Smooth muscle cell (in vitro differentiated cells): ENCODE measurements around the gene CDH4. TPM values are rescaled to one million over a fixed set of nuclear protein-coding genes. Genes with fewer than 3 reads are reported as not detected.

Source experiments
- DNase-seq: peaks from one replicate; lab custom pipeline; 2025; ENCODE audit not compliant: unreplicated experiment; lab: John Stamatoyannopoulos, UW
- H2AFZ ChIP-seq: fragments of 200-600 bp; sonication (generic); 2 replicates; pipeline ENCODE4 v1.6.0; 2016; ENCODE audit warnings: antibody characterized with exemption, low read depth, mild to moderate bottlenecking
- H3F3A ChIP-seq: fragments of 200-600 bp; sonication (generic); 2 replicates; pipeline ENCODE4 v1.6.0; 2017; ENCODE audit warnings: antibody characterized with exemption, low read depth
- H3K27ac ChIP-seq: fragments of 200-600 bp; sonication (generic); 2 replicates; pipeline ENCODE4 v1.5.1; 2016; ENCODE audit warnings: low read depth, mild to moderate bottlenecking
- H3K27me3 ChIP-seq: fragments of 200-600 bp; sonication (generic); 2 replicates; pipeline ENCODE4 v1.6.1; 2016; ENCODE audit warnings: low read depth, mild to moderate bottlenecking
- H3K36me3 ChIP-seq: fragments of 200-600 bp; sonication (generic); 2 replicates; pipeline ENCODE4 v1.5.1; 2016; ENCODE audit warnings: low read depth
- H3K4me1 ChIP-seq: fragments of 200-600 bp; sonication (generic); 2 replicates; pipeline ENCODE4 v1.5.1; 2016; ENCODE audit warnings: low read depth
- H3K4me2 ChIP-seq: fragments of 200-600 bp; sonication (generic); 2 replicates; pipeline ENCODE4 v1.6.0; 2016; ENCODE audit warnings: mild to moderate bottlenecking
- H3K4me3 ChIP-seq: fragments of 200-600 bp; sonication (generic); 2 replicates; pipeline ENCODE4 v1.5.1; 2016; ENCODE audit warnings: mild to moderate bottlenecking
- H3K79me2 ChIP-seq: fragments of 200-600 bp; sonication (generic); 2 replicates; pipeline ENCODE4 v1.6.0; 2016; ENCODE audit warnings: low read depth, mild to moderate bottlenecking
- H3K9ac ChIP-seq: fragments of 200-600 bp; sonication (generic); 2 replicates; pipeline ENCODE4 v1.6.0; 2016; ENCODE audit warnings: low read depth
- H3K9me3 ChIP-seq: fragments of 200-600 bp; sonication (generic); replicated peaks from 2 replicates; pipeline ENCODE4 v1.5.1; 2016; ENCODE audit warnings: low read depth
- H4K20me1 ChIP-seq: fragments of 200-600 bp; sonication (generic); 2 replicates; pipeline ENCODE4 v1.6.0; 2016; ENCODE audit warnings: low read depth
- WGBS: methylation state at CpG from one replicate; pipeline ENCODE4 v1.1.7; 2016; ENCODE audit warnings: low lambda C conversion rate; 5-methylcytosine and 5-hydroxymethylcytosine counted together
- polyA plus RNA-seq: library from polyadenylated mRNA; unstranded; fragments of >200 nt; fragmentation: Nextera tagmentation; extraction: Ambion mirVana; gene quantifications from 2 replicates; pipeline ENCODE4 v1.2.1, GENCODE V29; 2016
- total RNA-seq: library from RNA; depleted of rRNA; stranded (reverse); fragments of >200 nt; gene quantifications from 2 replicates; pipeline ENCODE4 v1.2.3, GENCODE V29; 2014
- TF ChIP-seq, protein P1 (sequence below): fragments of 200-600 bp; sonication (generic); IDR thresholded peaks from 2 replicates; pipeline ENCODE4 v1.5.1; 2017; ENCODE audit warnings: borderline replicate concordance, mild to moderate bottlenecking, antibody characterized with exemption; ENCODE audit not compliant: insufficient read depth, poor library complexity, severe bottlenecking

The CDH4 gene
- total and polyA plus RNA-seq, 2 experiments from 2014 or later, result 0.03 to 0.04 TPM

DNA sequence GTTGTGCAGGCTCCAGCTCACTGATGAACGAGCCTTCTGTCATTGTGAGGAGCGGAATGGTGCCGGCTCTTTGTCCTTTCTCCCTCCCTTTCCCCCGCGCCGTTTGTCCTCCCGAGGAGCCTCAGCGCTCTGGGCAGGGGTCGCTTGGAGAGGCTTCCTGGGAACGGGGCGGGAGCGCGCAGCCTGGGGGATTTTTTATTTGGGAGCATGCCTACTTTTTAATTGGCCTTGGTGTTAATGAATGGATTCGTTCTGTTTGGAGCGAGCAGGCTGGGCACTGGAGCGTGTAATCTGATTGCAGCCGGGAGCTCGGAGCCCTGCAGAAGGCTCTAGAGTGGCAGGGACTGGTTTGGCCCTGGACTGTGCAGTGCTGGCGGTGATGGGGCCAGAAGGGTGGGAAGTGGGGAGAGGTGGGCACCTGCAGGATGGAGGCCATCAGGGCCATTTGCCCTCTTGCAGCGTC lies 118.8 kb downstream of the CDH4 start:
- Histone ChIP-seq H3K4me3 (no peak overlapping the region), H4K20me1 (no peaks in the 10 kb centered on the region), H3K9ac (no peak overlapping the region), H3K4me1 (peaks cover 15% of the 10 kb centered on the region), H3K36me3 (no peaks in the 10 kb centered on the region), H2AFZ (no peak overlapping the region), H3K9me3 (no peaks in the 10 kb centered on the region), H3K4me2 (no peak overlapping the region), H3K27me3 (no peaks in the 10 kb centered on the region), H3F3A (no peaks in the 10 kb centered on the region), H3K27ac (no peak overlapping the region), H3K79me2 (no peaks in the 10 kb centered on the region)
- WGBS, result 90% methylated on average over 20 of the region's 20 CpGs
- DNase-seq, result no peak
- TF ChIP-seq, protein P1, sequence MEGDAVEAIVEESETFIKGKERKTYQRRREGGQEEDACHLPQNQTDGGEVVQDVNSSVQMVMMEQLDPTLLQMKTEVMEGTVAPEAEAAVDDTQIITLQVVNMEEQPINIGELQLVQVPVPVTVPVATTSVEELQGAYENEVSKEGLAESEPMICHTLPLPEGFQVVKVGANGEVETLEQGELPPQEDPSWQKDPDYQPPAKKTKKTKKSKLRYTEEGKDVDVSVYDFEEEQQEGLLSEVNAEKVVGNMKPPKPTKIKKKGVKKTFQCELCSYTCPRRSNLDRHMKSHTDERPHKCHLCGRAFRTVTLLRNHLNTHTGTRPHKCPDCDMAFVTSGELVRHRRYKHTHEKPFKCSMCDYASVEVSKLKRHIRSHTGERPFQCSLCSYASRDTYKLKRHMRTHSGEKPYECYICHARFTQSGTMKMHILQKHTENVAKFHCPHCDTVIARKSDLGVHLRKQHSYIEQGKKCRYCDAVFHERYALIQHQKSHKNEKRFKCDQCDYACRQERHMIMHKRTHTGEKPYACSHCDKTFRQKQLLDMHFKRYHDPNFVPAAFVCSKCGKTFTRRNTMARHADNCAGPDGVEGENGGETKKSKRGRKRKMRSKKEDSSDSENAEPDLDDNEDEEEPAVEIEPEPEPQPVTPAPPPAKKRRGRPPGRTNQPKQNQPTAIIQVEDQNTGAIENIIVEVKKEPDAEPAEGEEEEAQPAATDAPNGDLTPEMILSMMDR, result no peak

DNA sequence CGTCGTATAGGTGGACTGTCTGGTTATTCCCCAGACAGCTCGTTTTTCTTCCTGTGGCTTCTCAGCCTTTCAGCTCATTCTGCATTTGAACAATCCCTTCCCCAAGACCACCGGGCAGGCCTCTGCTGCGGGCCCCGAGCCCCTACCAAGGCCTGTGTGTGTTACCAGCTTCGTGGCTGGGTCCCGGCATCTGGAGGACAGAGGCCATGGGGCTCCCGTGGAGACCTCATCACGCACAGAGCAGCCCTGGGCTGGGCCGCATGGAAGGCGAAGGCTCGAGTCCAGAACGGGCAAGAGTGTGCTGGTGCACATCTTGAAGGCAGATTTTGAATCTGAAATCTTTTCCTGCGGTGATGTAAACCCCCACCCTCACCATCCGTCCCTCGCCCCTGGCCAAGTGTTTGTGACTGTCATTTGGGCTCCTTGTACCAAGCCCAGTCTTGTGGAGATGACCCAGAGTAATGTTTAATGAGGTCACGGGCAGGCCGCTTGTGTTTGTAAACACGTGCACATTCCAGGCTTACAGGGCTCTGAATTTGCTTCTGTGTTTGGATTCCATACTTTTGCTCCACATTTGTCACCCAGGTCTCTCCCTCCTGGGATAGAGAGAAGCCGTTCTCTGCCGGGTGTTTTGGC lies 119.6 kb downstream of the CDH4 start:
- WGBS, result 79% methylated on average over 22 of the region's 22 CpGs
- H3F3A ChIP-seq, result no peaks in the 10 kb centered on the region
- no peak overlapping the region for H3K9ac ChIP-seq
- no peaks in the 10 kb centered on the region for H3K9me3 ChIP-seq
- H3K4me2 ChIP-seq, result no peak overlapping the region
- H3K36me3 ChIP-seq, result no peaks in the 10 kb centered on the region
- no peaks in the 10 kb centered on the region for H3K27me3 ChIP-seq
- H3K27ac ChIP-seq, result no peak overlapping the region
- DNase-seq, result no peak
- TF ChIP-seq, protein P1, result no peak
- no peak overlapping the region for H3K4me3 ChIP-seq
- no peak overlapping the region for H2AFZ ChIP-seq
- H4K20me1 ChIP-seq, result no peaks in the 10 kb centered on the region
- no peaks in the 10 kb centered on the region for H3K79me2 ChIP-seq
- peaks cover 15% of the 10 kb centered on the region for H3K4me1 ChIP-seq

DNA sequence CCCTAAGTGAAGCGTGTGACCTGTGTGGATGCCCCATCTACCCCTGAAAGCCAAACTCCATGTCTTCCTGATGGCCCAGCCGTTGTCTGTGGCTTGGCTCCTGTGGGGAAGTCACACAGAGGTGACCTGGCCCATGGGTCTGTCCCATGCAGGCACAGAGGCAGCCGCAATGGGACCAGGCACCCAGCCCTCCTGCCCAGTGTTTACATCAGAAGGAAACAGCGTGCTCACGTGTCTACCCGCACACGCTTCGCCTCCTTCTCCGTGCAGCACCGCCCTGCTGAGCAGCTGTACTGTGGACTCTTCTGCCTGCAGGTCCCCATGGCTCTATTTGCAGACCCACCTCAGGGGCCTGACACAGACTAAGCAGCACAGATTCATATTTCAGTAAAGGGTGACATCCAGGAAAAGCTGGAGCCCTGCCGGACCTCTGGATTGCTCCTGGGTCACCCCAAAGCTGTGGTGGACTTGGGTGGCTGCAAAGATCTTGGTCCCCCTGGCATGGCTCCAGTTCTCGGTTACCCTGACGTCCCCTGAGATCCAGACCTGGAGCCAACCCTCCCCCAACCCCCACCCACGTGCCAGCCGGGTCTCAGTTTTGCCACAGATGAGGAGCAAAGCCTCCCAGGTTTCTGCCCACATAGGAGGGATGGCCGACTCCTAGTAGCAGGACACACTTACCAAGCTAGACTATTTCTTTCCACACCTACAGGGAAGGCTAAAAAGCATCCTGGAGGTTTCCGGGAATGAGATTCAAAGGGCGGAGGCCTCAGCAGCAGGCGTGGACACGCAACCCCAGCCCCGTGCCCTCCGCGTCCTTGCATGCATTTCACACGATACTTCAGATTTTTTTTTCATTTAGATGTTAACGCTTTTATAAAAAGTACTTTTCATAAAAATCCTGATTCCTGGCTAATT lies 120.3 kb downstream of the CDH4 start:
- Histone ChIP-seq H3K9ac (no peak overlapping the region), H3K27me3 (no peaks in the 10 kb centered on the region), H3K27ac (no peak overlapping the region), H3K36me3 (no peaks in the 10 kb centered on the region), H4K20me1 (no peaks in the 10 kb centered on the region), H3K4me1 (peaks cover 15% of the 10 kb centered on the region), H3K9me3 (no peaks in the 10 kb centered on the region), H3K79me2 (no peaks in the 10 kb centered on the region), H3K4me2 (no peak overlapping the region), H3F3A (no peaks in the 10 kb centered on the region), H3K4me3 (no peak overlapping the region), H2AFZ (no peak overlapping the region)
- TF ChIP-seq, protein P1, result no peak
- WGBS, result 96% methylated on average over 25 of the region's 25 CpGs
- DNase-seq, result no peak
